Activated CD8-positive, alpha-beta memory T cell treated with anti-CD3 and anti-CD28 coated beads, Interleukin-2, amount 50 U/mL, for 24 hours (primary cell): ENCODE measurements around the gene UBALD2.
A peak's percentile ranks its signal among the peaks of the same experiment; 100 is the strongest.
"Not testable (repeated sequence)": the region's sequence is repeated elsewhere in the genome, so short reads cannot be mapped to it uniquely, and the experiment has no call there.

Source experiments
- DNase-seq: peaks from one replicate; pipeline ENCODE4 v3.0.0-alpha.2; 2020; ENCODE audit errors: extremely low read depth

UBALD2 gene

GRCh38 chr17:76265624-76266243 is 586 bp downstream of the UBALD2 start:
- no peak for DNase-seq

- DNase-seq, result no peak
These were observed 1.2 kb downstream of the UBALD2 start for GRCh38 chr17:76266244-76266938.

- no peak for DNase-seq
These were observed 2.0 kb downstream of the UBALD2 start for GRCh38 chr17:76267051-76267576.

GRCh38 chr17:76267581-76268001 is 2.4 kb downstream of the UBALD2 start:
- not testable (repeated sequence) for DNase-seq

- DNase-seq, result no peak
These were observed 3.0 kb downstream of the UBALD2 start for GRCh38 chr17:76268015-76268749.

GRCh38 chr17:76268991-76269981 is 4.1 kb downstream of the UBALD2 start:
- DNase-seq, result no peak

- DNase-seq, result no peak
These were observed 5.0 kb downstream of the UBALD2 start for GRCh38 chr17:76270127-76270592.

GRCh38 chr17:76270770-76271668 is 5.9 kb downstream of the UBALD2 start:
- no peak for DNase-seq

GRCh38 chr17:76271669-76272540 is 6.8 kb downstream of the UBALD2 start:
- peak; percentile 76 for DNase-seq

- DNase-seq, result no peak
These were observed 7.6 kb downstream of the UBALD2 start for GRCh38 chr17:76272541-76273444.

- no peak for DNase-seq
These were observed 8.4 kb downstream of the UBALD2 start for GRCh38 chr17:76273445-76274111.

GRCh38 chr17:76274112-76274956 is 9.2 kb downstream of the UBALD2 start:
- no peak for DNase-seq

GRCh38 chr17:76275382-76276068 is 10.4 kb downstream of the UBALD2 start:
- no peak for DNase-seq

GRCh38 chr17:76276069-76276431 is 10.9 kb downstream of the UBALD2 start:
- no peak for DNase-seq

GRCh38 chr17:76276461-76277299 is 11.5 kb downstream of the UBALD2 start:
- DNase-seq, result no peak
